ENCODE data around the gene ITPRIPL2.

GRCh38 chr16:19140396-19140795, 26.6 kb downstream of the ITPRIPL2 start:
- TF ChIP-seq CTCF (IDR thresholded peaks at IDR 0.05) = no peak
- no peak for TF ChIP-seq POLR2A (IDR thresholded peaks at IDR 0.05)

Measured in right lobe of liver (tissue), 4 donors.